B cell (primary cell): ENCODE results near the gene SPOCD1.
A peak's percentile ranks its signal among the peaks of the same experiment; 100 is the strongest.

Experiments used
- EZH2 ChIP-seq: IDR thresholded peaks from 2 replicates; pipeline ENCODE4 v1.6.1; 2012; ENCODE audit warnings: borderline replicate concordance, low read depth, mild to moderate bottlenecking, moderate library complexity, low read length; ENCODE audit not compliant: insufficient read depth, poor library complexity, severe bottlenecking
- TF ChIP-seq, protein P1 (sequence below): fragments of 200-600 bp; IDR thresholded peaks from one replicate; pipeline ENCODE4 v1.8.0; 2022; ENCODE audit warnings: antibody characterized with exemption, mild to moderate bottlenecking

- no peak for TF ChIP-seq EZH2
- TF ChIP-seq, protein P1, sequence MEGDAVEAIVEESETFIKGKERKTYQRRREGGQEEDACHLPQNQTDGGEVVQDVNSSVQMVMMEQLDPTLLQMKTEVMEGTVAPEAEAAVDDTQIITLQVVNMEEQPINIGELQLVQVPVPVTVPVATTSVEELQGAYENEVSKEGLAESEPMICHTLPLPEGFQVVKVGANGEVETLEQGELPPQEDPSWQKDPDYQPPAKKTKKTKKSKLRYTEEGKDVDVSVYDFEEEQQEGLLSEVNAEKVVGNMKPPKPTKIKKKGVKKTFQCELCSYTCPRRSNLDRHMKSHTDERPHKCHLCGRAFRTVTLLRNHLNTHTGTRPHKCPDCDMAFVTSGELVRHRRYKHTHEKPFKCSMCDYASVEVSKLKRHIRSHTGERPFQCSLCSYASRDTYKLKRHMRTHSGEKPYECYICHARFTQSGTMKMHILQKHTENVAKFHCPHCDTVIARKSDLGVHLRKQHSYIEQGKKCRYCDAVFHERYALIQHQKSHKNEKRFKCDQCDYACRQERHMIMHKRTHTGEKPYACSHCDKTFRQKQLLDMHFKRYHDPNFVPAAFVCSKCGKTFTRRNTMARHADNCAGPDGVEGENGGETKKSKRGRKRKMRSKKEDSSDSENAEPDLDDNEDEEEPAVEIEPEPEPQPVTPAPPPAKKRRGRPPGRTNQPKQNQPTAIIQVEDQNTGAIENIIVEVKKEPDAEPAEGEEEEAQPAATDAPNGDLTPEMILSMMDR, result peak; percentile 4
These were observed 69.7 kb downstream of the SPOCD1 start for GRCh38 chr1:31745946-31746670.
